Liver (tissue), 9 donors: ENCODE results near the gene ZDHHC24. TPM values are rescaled to one million over a fixed set of nuclear protein-coding genes. Genes with fewer than 3 reads are reported as not detected.

Source experiments
- DNase-seq: peaks from one replicate; pipeline ENCODE4 v3.0.0-alpha.2; 2017; ENCODE audit warnings: low spot score
- H3K27ac ChIP-seq, 2 donors: one replicate each; pipeline ENCODE4 v1.7.0; 2013; ENCODE audit warnings: inconsistent platforms in 2 of 2, low read length in 2 of 2, control low read depth in 1 of 2, low read depth in 1 of 2, mild to moderate bottlenecking in 1 of 2
- H3K27me3 ChIP-seq, 4 donors: one replicate each; pipeline versions ENCODE4 v1.6.1 to v1.7.0; 2013; ENCODE audit warnings: low read length in 3 of 4, inconsistent platforms in 1 of 4, mild to moderate bottlenecking in 1 of 4, moderate library complexity in 1 of 4; ENCODE audit not compliant: control insufficient read depth in 4 of 4, insufficient read depth in 4 of 4
- H3K36me3 ChIP-seq, 4 donors: one replicate each; pipeline versions ENCODE4 v1.6.1 to v1.7.0; 2013; ENCODE audit warnings: low read length in 3 of 4, mild to moderate bottlenecking in 3 of 4, low read depth in 1 of 4, moderate library complexity in 1 of 4; ENCODE audit not compliant: control insufficient read depth in 4 of 4, insufficient read depth in 3 of 4
- H3K4me1 ChIP-seq, 4 donors: one replicate each; pipeline versions ENCODE4 v1.6.1 to v1.7.0; 2013; ENCODE audit warnings: low read length in 3 of 4, mild to moderate bottlenecking in 3 of 4, moderate library complexity in 1 of 4; ENCODE audit not compliant: control insufficient read depth in 4 of 4, insufficient read depth in 4 of 4
- H3K4me3 ChIP-seq, 3 donors: one replicate each; pipeline versions ENCODE4 v1.6.1 to v1.7.0; 2013; ENCODE audit warnings: low read length in 3 of 3, control low read depth in 1 of 3, low read depth in 1 of 3, mild to moderate bottlenecking in 1 of 3
- H3K9ac ChIP-seq, 2 donors: one replicate each; pipeline ENCODE4 v1.7.0; 2013; ENCODE audit warnings: low read length in 2 of 2, mild to moderate bottlenecking in 2 of 2, moderate library complexity in 2 of 2, control low read depth in 1 of 2, low read depth in 1 of 2
- H3K9me3 ChIP-seq, 4 donors: one replicate each; pipeline versions ENCODE4 v1.6.1 to v1.7.0; 2013; ENCODE audit warnings: low read length in 3 of 4; ENCODE audit not compliant: control insufficient read depth in 4 of 4
- ATF3 ChIP-seq: IDR thresholded peaks from 2 replicates; pipeline ENCODE4 v1.6.1; 2016; ENCODE audit warnings: antibody characterized with exemption
- CTCF ChIP-seq: fragments of 150-350 bp; IDR thresholded peaks from 2 replicates; pipeline ENCODE4 v1.5.1; 2017; ENCODE audit warnings: improper control_type of control experiment, low read depth, low read length; ENCODE audit not compliant: missing input control
- EGR1 ChIP-seq, 2 donors: IDR thresholded peaks; 2 replicates each; pipeline ENCODE4 v1.6.1; 2016 to 2018; ENCODE audit warnings: antibody characterized with exemption in 2 of 2, low read depth in 2 of 2
- FOXA1 ChIP-seq: IDR thresholded peaks from 2 replicates; pipeline ENCODE4 v1.6.1; 2016; ENCODE audit warnings: antibody characterized with exemption
- FOXA2 ChIP-seq: IDR thresholded peaks from 2 replicates; pipeline ENCODE4 v1.6.1; 2016; ENCODE audit warnings: antibody characterized with exemption
- GABPA ChIP-seq, 2 donors: IDR thresholded peaks in 1 of 2; conservative IDR thresholded peaks in 1 of 2; 2 replicates each; pipeline ENCODE4 v1.6.1; 2016; ENCODE audit warnings: antibody characterized with exemption in 2 of 2, mild to moderate bottlenecking in 1 of 2, moderate library complexity in 1 of 2
- HNF4A ChIP-seq, 2 donors: conservative IDR thresholded peaks; 2 replicates each; pipeline ENCODE4 v1.6.1; 2016; ENCODE audit warnings: antibody characterized with exemption in 2 of 2, mild to moderate bottlenecking in 2 of 2
- HNF4G ChIP-seq: IDR thresholded peaks from 2 replicates; pipeline ENCODE4 v1.6.1; 2016; ENCODE audit warnings: antibody characterized with exemption
- JUND ChIP-seq, 2 donors: IDR thresholded peaks; 2 replicates each; pipeline ENCODE4 v1.6.1; 2016; ENCODE audit warnings: antibody characterized with exemption in 2 of 2
- MAX ChIP-seq: IDR thresholded peaks from 2 replicates; pipeline ENCODE4 v1.6.1; 2016; ENCODE audit warnings: antibody characterized with exemption
- NR2F2 ChIP-seq: IDR thresholded peaks from 2 replicates; pipeline ENCODE4 v1.6.1; 2016; ENCODE audit warnings: antibody characterized with exemption
- RAD21 ChIP-seq, 2 donors: IDR thresholded peaks; 2 replicates each; pipeline ENCODE4 v1.6.1; 2016; ENCODE audit warnings: antibody characterized with exemption in 2 of 2, mild to moderate bottlenecking in 2 of 2
- REST ChIP-seq: IDR thresholded peaks from 2 replicates; pipeline ENCODE4 v1.6.1; 2016; ENCODE audit warnings: antibody characterized with exemption, mild to moderate bottlenecking
- RXRA ChIP-seq, 2 donors: IDR thresholded peaks; 2 replicates each; pipeline ENCODE4 v1.6.1; 2017 to 2018; ENCODE audit warnings: antibody characterized with exemption in 2 of 2, mild to moderate bottlenecking in 1 of 2
- SP1 ChIP-seq: IDR thresholded peaks from 2 replicates; pipeline ENCODE4 v1.6.1; 2018; ENCODE audit warnings: antibody characterized with exemption, mild to moderate bottlenecking
- TAF1 ChIP-seq: conservative IDR thresholded peaks from 2 replicates; pipeline ENCODE4 v1.6.1; 2016; ENCODE audit warnings: antibody characterized with exemption, mild to moderate bottlenecking
- YY1 ChIP-seq: IDR thresholded peaks from 2 replicates; pipeline ENCODE4 v1.6.1; 2016; ENCODE audit warnings: antibody characterized with exemption, mild to moderate bottlenecking
- ZBTB33 ChIP-seq: IDR thresholded peaks from 2 replicates; pipeline ENCODE4 v1.6.1; 2016; ENCODE audit warnings: antibody characterized with exemption
- WGBS: extraction: QIAGEN DNeasy Blood & Tissue Kit; methylation state at CpG from one replicate; pipeline ENCODE4 v1.1.7; 2013; 5-methylcytosine and 5-hydroxymethylcytosine counted together
- polyA plus RNA-seq, 2 donors: library from polyadenylated mRNA; stranded (reverse) in 1 of 2; unstranded in 1 of 2; fragments of 200-250 nt in 1 of 2; fragments of >200 nt in 1 of 2; fragmentation: Nextera tagmentation in 1 of 2; extraction: Ambion mirVana in 1 of 2; gene quantifications; one replicate each; pipeline versions ENCODE4 v1.2.1 to v1.2.3, GENCODE V29; 2013 to 2015
- total RNA-seq, 2 donors: library from RNA; depleted of rRNA; stranded (reverse); fragments of >200 nt; gene quantifications; one replicate each; pipeline ENCODE4 v1.2.3, GENCODE V29; 2014
- donor health status: healthy.
- donor health status: healthy.
- donor health status: healthy.
- donor health status: healthy.
- donor health status: healthy.

The ZDHHC24 gene
- total and polyA plus RNA-seq, 4 donors = 4.1 to 6.4 (median 5.1) TPM

- no peaks in the 10 kb centered on the region for H3K27me3 ChIP-seq
- H3K9me3 ChIP-seq = no peaks in the 10 kb centered on the region
- H3K27ac ChIP-seq = no peak overlapping the region
- H3K4me1 ChIP-seq = no peaks in the 10 kb centered on the region
- DNase-seq = no peak
- 96% methylated on average over 7 of the region's 7 CpGs for WGBS
- no peak overlapping the region for H3K9ac ChIP-seq
- peaks cover 2 to 44% (median 6%) of the 10 kb centered on the region in 4 donors for H3K36me3 ChIP-seq
- H3K4me3 ChIP-seq = no peak overlapping the region
- TF ChIP-seq JUND (IDR thresholded peaks at IDR 0.05) = no peak
- TF ChIP-seq FOXA2 = no peak
- no peak for TF ChIP-seq YY1
- no peak for TF ChIP-seq RXRA (IDR thresholded peaks at IDR 0.05)
Observed at GRCh38 chr11:66489636-66490035, 56.2 kb downstream of the ZDHHC24 start.

GRCh38 chr11:66488957-66489356, 56.9 kb downstream of the ZDHHC24 start:
- TF ChIP-seq SP1 (no peak), TAF1 (no peak), GABPA (IDR thresholded peaks at IDR 0.05 in 1 of 2, conservative IDR thresholded peaks at IDR 0.05 in 1 of 2) (no peak), RAD21 (IDR thresholded peaks at IDR 0.05) (no peak), ATF3 (no peak), RXRA (IDR thresholded peaks at IDR 0.05) (no peak), NR2F2 (no peak), FOXA2 (no peak), FOXA1 (no peak), ZBTB33 (no peak), MAX (no peak), JUND (IDR thresholded peaks at IDR 0.05) (no peak), EGR1 (IDR thresholded peaks at IDR 0.05; ENCODE audit: low read depth in 2 of 2) (no peak), HNF4G (no peak), HNF4A (conservative IDR thresholded peaks at IDR 0.05) (no peak), REST (no peak), YY1 (no peak), CTCF (no peak)
- no peak overlapping the region for H3K9ac ChIP-seq
- H3K4me3 ChIP-seq = no peak overlapping the region
- peaks cover 0 to 48% (median 7%) of the 10 kb centered on the region in 4 donors for H3K36me3 ChIP-seq
- no peaks in the 10 kb centered on the region for H3K9me3 ChIP-seq
- WGBS = 76% methylated on average over 10 of the region's 10 CpGs
- no peaks in the 10 kb centered on the region for H3K27me3 ChIP-seq
- H3K4me1 ChIP-seq = no peaks in the 10 kb centered on the region
- DNase-seq = no peak
- no peak overlapping the region for H3K27ac ChIP-seq
